Mesodermal cell (in vitro differentiated cells): Measurements from ENCODE around the gene FNBP1L.

Source experiments
- H3K27ac ChIP-seq: 2 replicates; pipeline ENCODE4 v1.7.0; 2013; ENCODE audit warnings: mild to moderate bottlenecking, low read depth, low read length, moderate library complexity; ENCODE audit not compliant: severe bottlenecking
- H3K36me3 ChIP-seq: 2 replicates; pipeline ENCODE4 v1.7.1; 2013; ENCODE audit warnings: mild to moderate bottlenecking, low read length, moderate library complexity; ENCODE audit not compliant: control insufficient read depth, insufficient read depth
- H3K4me1 ChIP-seq: one replicate; pipeline ENCODE4 v1.7.1; 2013; ENCODE audit warnings: mild to moderate bottlenecking, low read length; ENCODE audit not compliant: insufficient read depth, control insufficient read depth, poor library complexity, severe bottlenecking
- H3K4me3 ChIP-seq: 2 replicates; pipeline ENCODE4 v1.7.0; 2013; ENCODE audit warnings: low read length, control low read depth, mild to moderate bottlenecking; ENCODE audit not compliant: insufficient read depth, poor library complexity, severe bottlenecking; ENCODE audit errors: extremely low read depth
- H3K9me3 ChIP-seq: 2 replicates; pipeline ENCODE4 v1.7.1; 2013; ENCODE audit warnings: mild to moderate bottlenecking, low read length, moderate library complexity; ENCODE audit not compliant: control insufficient read depth
- WGBS, 2 experiments: methylation state at CpG; one replicate each; pipeline ENCODE4 v1.1.5; 2013; ENCODE audit warnings: missing lambda C conversion rate in 2 of 2; ENCODE audit not compliant: insufficient coverage in 2 of 2; 5-methylcytosine and 5-hydroxymethylcytosine counted together

Gene FNBP1L

GRCh38 chr1:93433407-93433961, 14.4 kb upstream of the FNBP1L start:
- WGBS, 2 experiments, result 92 to 94% methylated on average over 5 of the region's 5 CpGs
- Histone ChIP-seq H3K4me3 (no peak overlapping the region), H3K27ac (no peak overlapping the region), H3K36me3 (no peaks in the 10 kb centered on the region), H3K4me1 (no peaks in the 10 kb centered on the region), H3K9me3 (peaks cover 15% of the 10 kb centered on the region)

- no peak overlapping the region for H3K4me3 ChIP-seq
- WGBS, 2 experiments, result 90 to 95% methylated on average over 2 of the region's 3 CpGs
- H3K27ac ChIP-seq, result no peak overlapping the region
- peaks cover 15% of the 10 kb centered on the region for H3K9me3 ChIP-seq
- no peaks in the 10 kb centered on the region for H3K36me3 ChIP-seq
- H3K4me1 ChIP-seq, result no peaks in the 10 kb centered on the region
Measured at GRCh38 chr1:93434088-93434487, 13.8 kb upstream of the FNBP1L start.

- no peaks in the 10 kb centered on the region for H3K4me1 ChIP-seq
- no peak overlapping the region for H3K4me3 ChIP-seq
- H3K36me3 ChIP-seq, result no peaks in the 10 kb centered on the region
- H3K9me3 ChIP-seq, result peaks cover 15% of the 10 kb centered on the region
- no peak overlapping the region for H3K27ac ChIP-seq
- 84 to 94% methylated on average over 4 to 5 of the region's 5 CpGs for WGBS, 2 experiments
Measured at GRCh38 chr1:93434987-93435386, 12.9 kb upstream of the FNBP1L start.

- Histone ChIP-seq H3K9me3 (peaks cover 15% of the 10 kb centered on the region), H3K4me3 (no peak overlapping the region), H3K27ac (no peak overlapping the region), H3K4me1 (no peaks in the 10 kb centered on the region), H3K36me3 (no peaks in the 10 kb centered on the region)
- WGBS, 2 experiments, result 94 to 100% methylated on average over 2 of the region's 4 CpGs
Measured at GRCh38 chr1:93435443-93435842, 12.5 kb upstream of the FNBP1L start.

GRCh38 chr1:93436496-93436895, 11.4 kb upstream of the FNBP1L start:
- no peaks in the 10 kb centered on the region for H3K36me3 ChIP-seq
- no peak overlapping the region for H3K4me3 ChIP-seq
- no CpG with 5 or more reads among the region's 1 CpG for WGBS, 2 experiments
- no peaks in the 10 kb centered on the region for H3K4me1 ChIP-seq
- H3K9me3 ChIP-seq, result peaks cover 15% of the 10 kb centered on the region
- H3K27ac ChIP-seq, result no peak overlapping the region

- Histone ChIP-seq H3K36me3 (no peaks in the 10 kb centered on the region), H3K27ac (no peak overlapping the region), H3K9me3 (peaks cover 15% of the 10 kb centered on the region), H3K4me1 (no peaks in the 10 kb centered on the region), H3K4me3 (no peak overlapping the region)
- WGBS, 2 experiments, result 90% methylated on average over 3 of the region's 4 CpGs; no CpG with 5 or more reads in 1 of the 2 experiments
Measured at GRCh38 chr1:93437976-93438605, 9.8 kb upstream of the FNBP1L start.

- Histone ChIP-seq H3K9me3 (peaks cover 12% of the 10 kb centered on the region), H3K4me3 (no peak overlapping the region), H3K27ac (no peak overlapping the region), H3K4me1 (no peaks in the 10 kb centered on the region), H3K36me3 (no peaks in the 10 kb centered on the region)
- 83% methylated on average over 1 of the region's 3 CpGs; no CpG with 5 or more reads in 1 of the 2 experiments for WGBS, 2 experiments
Measured at GRCh38 chr1:93438716-93439115, 9.2 kb upstream of the FNBP1L start.

- Histone ChIP-seq H3K4me3 (no peak overlapping the region), H3K4me1 (no peaks in the 10 kb centered on the region), H3K9me3 (no peaks in the 10 kb centered on the region), H3K36me3 (no peaks in the 10 kb centered on the region), H3K27ac (no peak overlapping the region)
- WGBS, 2 experiments, result no CpG with 5 or more reads among the region's 4 CpGs
Measured at GRCh38 chr1:93440272-93440671, 7.6 kb upstream of the FNBP1L start.

GRCh38 chr1:93440706-93441105, 7.2 kb upstream of the FNBP1L start:
- Histone ChIP-seq H3K4me3 (no peak overlapping the region), H3K4me1 (no peaks in the 10 kb centered on the region), H3K27ac (no peak overlapping the region), H3K36me3 (no peaks in the 10 kb centered on the region), H3K9me3 (no peaks in the 10 kb centered on the region)
- WGBS, 2 experiments, result no CpG with 5 or more reads among the region's 4 CpGs

- H3K27ac ChIP-seq, result no peak overlapping the region
- H3K36me3 ChIP-seq, result no peaks in the 10 kb centered on the region
- no peaks in the 10 kb centered on the region for H3K4me1 ChIP-seq
- H3K9me3 ChIP-seq, result no peaks in the 10 kb centered on the region
- no peak overlapping the region for H3K4me3 ChIP-seq
Measured at GRCh38 chr1:93441589-93441988, 6.3 kb upstream of the FNBP1L start.

- Histone ChIP-seq H3K36me3 (no peaks in the 10 kb centered on the region), H3K4me1 (no peaks in the 10 kb centered on the region), H3K27ac (no peak overlapping the region), H3K9me3 (no peaks in the 10 kb centered on the region), H3K4me3 (no peak overlapping the region)
- WGBS, 2 experiments, result 68% methylated on average over 7 of the region's 11 CpGs
Measured at GRCh38 chr1:93442008-93442666, 5.8 kb upstream of the FNBP1L start.
